Measurements from ENCODE around the gene SIX5.

The SIX5 gene

GRCh38 chr19:45758921-45759320 is 10.1 kb downstream of the SIX5 start:
- H3K27me3 ChIP-seq (ENCODE audit: insufficient read depth, low read depth): peaks cover 5% of the 10 kb centered on the region; the same call in 1 of the 2 replicates

GRCh38 chr19:45757695-45758094 is 11.4 kb downstream of the SIX5 start:
- Histone ChIP-seq H3K27ac (no peak overlapping the region), H3K79me2 (ENCODE audit: insufficient read depth, low read depth) (no peaks in the 10 kb centered on the region), H3K4me2 (no peak overlapping the region), H2AFZ (ENCODE audit: low read depth) (no peak overlapping the region), H3K27me3 (ENCODE audit: insufficient read depth, low read depth) (no peaks in the 10 kb centered on the region; the same call in 1 of the 2 replicates), H3K36me3 (ENCODE audit: insufficient read depth) (no peaks in the 10 kb centered on the region), H3K4me1 (ENCODE audit: low read depth, poor library complexity, severe bottlenecking) (no peaks in the 10 kb centered on the region), H3K9ac (no peak overlapping the region), H3K4me3 (IDR thresholded peaks at IDR 0.05; ENCODE audit: insufficient read depth, low read depth, low read length) (no peak overlapping the region), H4K20me1 (ENCODE audit: insufficient read depth) (no peaks in the 10 kb centered on the region)
- TF ChIP-seq CTCF (conservative IDR thresholded peaks at IDR 0.05; ENCODE audit: low read depth, low read length): no peak

More at GRCh38 chr19:45758921-45759320, 10.1 kb downstream of the SIX5 start:
- Histone ChIP-seq H2AFZ (ENCODE audit: low read depth) (peak overlapping the region; percentile 10; the same call in 1 of the 2 replicates), H3K4me3 (IDR thresholded peaks at IDR 0.05; ENCODE audit: insufficient read depth, low read depth, low read length) (no peak overlapping the region), H3K9ac (no peak overlapping the region), H3K36me3 (ENCODE audit: insufficient read depth) (no peaks in the 10 kb centered on the region), H4K20me1 (ENCODE audit: insufficient read depth) (no peaks in the 10 kb centered on the region), H3K4me1 (ENCODE audit: low read depth, poor library complexity, severe bottlenecking) (no peaks in the 10 kb centered on the region), H3K27ac (no peak overlapping the region), H3K79me2 (ENCODE audit: insufficient read depth, low read depth) (no peaks in the 10 kb centered on the region), H3K4me2 (no peak overlapping the region)
- no peak for TF ChIP-seq CTCF (conservative IDR thresholded peaks at IDR 0.05; ENCODE audit: low read depth, low read length)

- H2AFZ ChIP-seq (ENCODE audit: low read depth): no peak overlapping the region
- H3K27me3 ChIP-seq (ENCODE audit: insufficient read depth, low read depth): no peaks in the 10 kb centered on the region
- TF ChIP-seq CTCF (conservative IDR thresholded peaks at IDR 0.05; ENCODE audit: low read depth, low read length): no peak
- no peak overlapping the region for H3K27ac ChIP-seq
- no peaks in the 10 kb centered on the region for H3K36me3 ChIP-seq (ENCODE audit: insufficient read depth)
- no peaks in the 10 kb centered on the region for H3K79me2 ChIP-seq (ENCODE audit: insufficient read depth, low read depth)
- H4K20me1 ChIP-seq (ENCODE audit: insufficient read depth): no peaks in the 10 kb centered on the region
- H3K9ac ChIP-seq: no peak overlapping the region
- H3K4me2 ChIP-seq: no peak overlapping the region
- H3K4me3 ChIP-seq (IDR thresholded peaks at IDR 0.05; ENCODE audit: insufficient read depth, low read depth, low read length): no peak overlapping the region
- no peaks in the 10 kb centered on the region for H3K4me1 ChIP-seq (ENCODE audit: low read depth, poor library complexity, severe bottlenecking)
Measured at GRCh38 chr19:45754323-45754722, 14.7 kb downstream of the SIX5 start.

GRCh38 chr19:45753548-45753947 is 15.5 kb downstream of the SIX5 start:
- no peaks in the 10 kb centered on the region for H3K4me1 ChIP-seq (ENCODE audit: low read depth, poor library complexity, severe bottlenecking)
- no peak overlapping the region for H3K27ac ChIP-seq
- H4K20me1 ChIP-seq (ENCODE audit: insufficient read depth): no peaks in the 10 kb centered on the region
- H3K79me2 ChIP-seq (ENCODE audit: insufficient read depth, low read depth): no peaks in the 10 kb centered on the region
- no peak for TF ChIP-seq CTCF (conservative IDR thresholded peaks at IDR 0.05; ENCODE audit: low read depth, low read length)
- no peak overlapping the region for H2AFZ ChIP-seq (ENCODE audit: low read depth)
- H3K27me3 ChIP-seq (ENCODE audit: insufficient read depth, low read depth): no peaks in the 10 kb centered on the region
- H3K36me3 ChIP-seq (ENCODE audit: insufficient read depth): no peaks in the 10 kb centered on the region
- H3K4me3 ChIP-seq (IDR thresholded peaks at IDR 0.05; ENCODE audit: insufficient read depth, low read depth, low read length): no peak overlapping the region
- H3K9ac ChIP-seq: no peak overlapping the region
- H3K4me2 ChIP-seq: no peak overlapping the region

Measured in KMS-11 (cell line).